ENCODE results near the gene TACC3. TPM values are rescaled to one million over a fixed set of nuclear protein-coding genes. Genes with fewer than 3 reads are reported as not detected.

TACC3 gene
- total RNA-seq, 1 donor from 2014 or later = 13.9 TPM

DNA sequence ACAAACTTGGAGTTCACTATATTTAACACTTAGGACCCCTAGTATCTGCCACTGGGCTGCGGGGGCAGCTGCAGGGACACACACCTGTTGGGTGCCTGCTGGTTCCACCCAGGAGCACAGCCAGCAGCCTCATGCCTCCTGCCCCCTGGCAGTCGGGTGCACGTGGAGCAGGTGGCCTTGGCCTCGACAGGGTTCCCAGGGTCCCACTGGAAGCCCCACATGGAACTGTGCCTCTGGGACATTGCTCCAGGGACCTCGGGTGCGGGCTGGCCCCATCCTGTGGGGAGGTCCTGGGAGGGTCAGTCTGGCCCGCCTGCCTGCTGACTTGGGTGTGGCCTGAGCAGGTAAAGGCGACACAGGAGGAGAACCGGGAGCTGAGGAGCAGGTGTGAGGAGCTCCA is 18.0 kb downstream of the TACC3 start:
- peaks cover 17% of the 10 kb centered on the region for H3K36me3 ChIP-seq (ENCODE audit: control insufficient read depth, insufficient read depth, low read length)
- DNase-seq (ENCODE audit: low read depth) = no peak

DNA sequence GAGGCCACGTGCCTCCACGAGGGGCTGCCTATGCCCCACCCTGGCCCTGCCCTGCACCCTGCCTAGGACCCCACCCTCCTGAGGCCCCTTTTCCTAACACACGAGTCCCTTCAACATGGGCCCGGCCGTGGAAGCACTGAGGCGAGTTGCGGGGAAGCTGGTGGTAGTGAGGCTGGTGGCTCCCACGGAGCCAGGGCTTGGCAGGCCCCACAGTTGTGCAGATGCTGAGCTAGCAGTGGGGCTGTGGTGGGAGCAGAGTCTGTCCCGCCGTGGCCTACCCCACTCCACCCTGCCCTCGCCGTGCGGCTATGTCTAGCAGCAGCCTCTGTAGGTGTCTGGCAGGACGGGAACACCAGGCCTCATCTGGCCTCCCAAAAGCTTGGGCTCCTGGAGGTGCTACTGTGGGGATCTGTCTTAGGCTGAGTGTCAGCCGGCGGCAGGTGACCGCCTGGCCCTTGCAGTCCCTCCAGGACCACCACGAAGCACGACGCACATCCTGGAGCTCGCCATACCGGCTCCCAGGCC is 18.8 kb downstream of the TACC3 start:
- Histone ChIP-seq H3K27me3 (ENCODE audit: control insufficient read depth, insufficient read depth, low read length) (no peaks in the 10 kb centered on the region), H3K4me3 (ENCODE audit: low read depth, low read length) (no peak overlapping the region), H3K36me3 (ENCODE audit: control insufficient read depth, insufficient read depth, low read length) (peaks cover 15% of the 10 kb centered on the region)
- DNase-seq (ENCODE audit: low read depth) = no peak
- TF ChIP-seq, protein P1, sequence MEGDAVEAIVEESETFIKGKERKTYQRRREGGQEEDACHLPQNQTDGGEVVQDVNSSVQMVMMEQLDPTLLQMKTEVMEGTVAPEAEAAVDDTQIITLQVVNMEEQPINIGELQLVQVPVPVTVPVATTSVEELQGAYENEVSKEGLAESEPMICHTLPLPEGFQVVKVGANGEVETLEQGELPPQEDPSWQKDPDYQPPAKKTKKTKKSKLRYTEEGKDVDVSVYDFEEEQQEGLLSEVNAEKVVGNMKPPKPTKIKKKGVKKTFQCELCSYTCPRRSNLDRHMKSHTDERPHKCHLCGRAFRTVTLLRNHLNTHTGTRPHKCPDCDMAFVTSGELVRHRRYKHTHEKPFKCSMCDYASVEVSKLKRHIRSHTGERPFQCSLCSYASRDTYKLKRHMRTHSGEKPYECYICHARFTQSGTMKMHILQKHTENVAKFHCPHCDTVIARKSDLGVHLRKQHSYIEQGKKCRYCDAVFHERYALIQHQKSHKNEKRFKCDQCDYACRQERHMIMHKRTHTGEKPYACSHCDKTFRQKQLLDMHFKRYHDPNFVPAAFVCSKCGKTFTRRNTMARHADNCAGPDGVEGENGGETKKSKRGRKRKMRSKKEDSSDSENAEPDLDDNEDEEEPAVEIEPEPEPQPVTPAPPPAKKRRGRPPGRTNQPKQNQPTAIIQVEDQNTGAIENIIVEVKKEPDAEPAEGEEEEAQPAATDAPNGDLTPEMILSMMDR (IDR thresholded peaks at IDR 0.05; ENCODE audit: insufficient read depth, low read length, poor library complexity, severe bottlenecking) = no peak

More for the DNA sequence above, 18.0 kb downstream of the TACC3 start:
- Histone ChIP-seq H3K27me3 (ENCODE audit: control insufficient read depth, insufficient read depth, low read length) (no peaks in the 10 kb centered on the region), H3K4me3 (ENCODE audit: low read depth, low read length) (no peak overlapping the region)
- TF ChIP-seq, protein P1 (IDR thresholded peaks at IDR 0.05; ENCODE audit: insufficient read depth, low read length, poor library complexity, severe bottlenecking) = no peak

DNA sequence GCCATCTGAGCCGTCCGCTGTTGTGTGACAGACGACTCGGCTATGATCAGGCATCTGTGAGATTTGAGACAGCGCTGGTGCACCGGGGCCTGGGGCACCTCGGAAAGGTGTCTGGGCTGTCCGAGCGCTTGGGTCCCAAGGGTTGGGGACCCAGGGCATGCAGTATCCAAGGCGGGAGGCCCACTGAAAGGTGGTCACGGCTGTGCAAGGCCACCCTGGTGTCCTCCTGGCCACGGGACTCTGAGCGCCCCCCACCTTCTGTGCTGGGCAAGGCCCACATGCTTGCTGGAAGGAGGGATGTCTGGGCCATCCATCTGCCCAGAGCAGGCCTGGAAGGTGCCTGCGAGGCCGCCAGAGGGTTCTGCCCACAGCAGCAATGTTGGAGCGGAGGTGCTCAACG is 19.9 kb downstream of the TACC3 start:
- peaks cover 13% of the 10 kb centered on the region for H3K36me3 ChIP-seq (ENCODE audit: control insufficient read depth, insufficient read depth, low read length)
- no peak overlapping the region for H3K4me3 ChIP-seq (ENCODE audit: low read depth, low read length)
- DNase-seq (ENCODE audit: low read depth) = no peak
- TF ChIP-seq, protein P1 (IDR thresholded peaks at IDR 0.05; ENCODE audit: insufficient read depth, low read length, poor library complexity, severe bottlenecking) = no peak
- no peaks in the 10 kb centered on the region for H3K27me3 ChIP-seq (ENCODE audit: control insufficient read depth, insufficient read depth, low read length)

DNA sequence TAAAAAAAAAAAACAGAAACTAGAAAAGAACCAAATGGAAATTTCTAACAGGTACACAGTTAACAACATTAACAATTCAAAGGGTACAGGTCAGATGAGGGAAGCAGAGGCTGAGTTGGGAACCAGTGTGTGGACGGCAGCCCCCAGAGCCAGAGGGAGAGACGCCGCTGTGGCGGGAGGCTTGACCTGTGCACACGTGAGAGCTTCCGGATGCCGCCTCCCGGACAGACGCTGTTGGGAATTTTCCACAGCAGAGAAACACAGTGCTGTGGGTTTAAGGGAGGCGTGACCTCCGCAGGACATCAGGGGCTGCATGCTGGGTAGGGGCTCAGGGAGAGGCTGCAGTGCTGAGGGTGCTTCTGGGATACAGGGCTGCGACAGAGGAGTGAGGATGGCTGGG is 22.2 kb downstream of the TACC3 start:
- Histone ChIP-seq H3K27me3 (ENCODE audit: control insufficient read depth, insufficient read depth, low read length) (peaks cover 7% of the 10 kb centered on the region), H3K36me3 (ENCODE audit: control insufficient read depth, insufficient read depth, low read length) (no peaks in the 10 kb centered on the region), H3K4me3 (ENCODE audit: low read depth, low read length) (no peak overlapping the region)
- no peak for DNase-seq (ENCODE audit: low read depth)
- TF ChIP-seq, protein P1 (IDR thresholded peaks at IDR 0.05; ENCODE audit: insufficient read depth, low read length, poor library complexity, severe bottlenecking) = no peak

DNA sequence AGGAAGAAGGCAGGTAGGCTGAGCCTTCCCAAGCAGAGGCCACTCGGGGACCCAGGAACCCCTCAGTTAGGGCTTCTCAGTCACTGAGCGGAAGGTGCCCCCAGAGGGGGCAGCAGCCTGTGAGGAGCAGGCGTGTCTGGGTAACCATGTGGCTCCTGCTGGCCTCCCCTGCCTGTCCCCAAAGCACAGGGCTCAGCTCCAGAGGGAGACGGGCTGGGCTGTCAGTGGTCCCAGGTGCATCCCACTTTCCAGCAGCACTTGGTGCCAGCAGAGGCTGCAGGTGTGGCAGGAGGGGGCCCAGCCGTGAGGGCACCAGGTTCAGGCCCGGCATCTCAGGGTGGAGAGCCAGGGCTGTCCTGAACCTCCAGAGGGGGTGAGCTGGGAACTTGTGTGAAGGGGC is 22.7 kb downstream of the TACC3 start:
- peaks cover 8% of the 10 kb centered on the region for H3K27me3 ChIP-seq (ENCODE audit: control insufficient read depth, insufficient read depth, low read length)

More for the DNA sequence above, 22.7 kb downstream of the TACC3 start:
- Histone ChIP-seq H3K4me3 (ENCODE audit: low read depth, low read length) (no peak overlapping the region), H3K36me3 (ENCODE audit: control insufficient read depth, insufficient read depth, low read length) (no peaks in the 10 kb centered on the region)
- no peak for DNase-seq (ENCODE audit: low read depth)
- TF ChIP-seq, protein P1 (IDR thresholded peaks at IDR 0.05; ENCODE audit: insufficient read depth, low read length, poor library complexity, severe bottlenecking) = no peak
